ENCODE data around the gene CADM2.

GRCh38 chr3:85050821-85051220, 92.0 kb downstream of the CADM2 start:
- TF ChIP-seq POLR2A (IDR thresholded peaks at IDR 0.05; ENCODE audit: low read depth, low read length) (no peak), POLR2AphosphoS5 (IDR thresholded peaks at IDR 0.05; ENCODE audit: low read depth, low read length) (no peak), TAF1 (IDR thresholded peaks at IDR 0.05; ENCODE audit: borderline replicate concordance, low read depth, low read length) (no peak)

Measured in GM12892 (cell line).